Renal cortical epithelial cell (primary cell): ENCODE measurements around the gene RPL6. TPM values are rescaled to one million over a fixed set of nuclear protein-coding genes. Genes with fewer than 3 reads are reported as not detected.
A peak's percentile ranks its signal among the peaks of the same experiment; 100 is the strongest.
"Not testable (repeated sequence)": the region's sequence is repeated elsewhere in the genome, so short reads cannot be mapped to it uniquely, and the experiment has no call there.

Source experiments
- DNase-seq: peaks from one replicate; pipeline ENCODE4 v3.0.0-alpha.2; 2011; ENCODE audit warnings: low read depth
- total RNA-seq: library from RNA; depleted of rRNA; stranded (reverse); fragments of >200 nt; gene quantifications from 2 replicates; pipeline ENCODE4 v1.2.3, GENCODE V29; 2014

Gene RPL6
- total RNA-seq: 964 and 1,672 TPM in 2 replicates

DNA sequence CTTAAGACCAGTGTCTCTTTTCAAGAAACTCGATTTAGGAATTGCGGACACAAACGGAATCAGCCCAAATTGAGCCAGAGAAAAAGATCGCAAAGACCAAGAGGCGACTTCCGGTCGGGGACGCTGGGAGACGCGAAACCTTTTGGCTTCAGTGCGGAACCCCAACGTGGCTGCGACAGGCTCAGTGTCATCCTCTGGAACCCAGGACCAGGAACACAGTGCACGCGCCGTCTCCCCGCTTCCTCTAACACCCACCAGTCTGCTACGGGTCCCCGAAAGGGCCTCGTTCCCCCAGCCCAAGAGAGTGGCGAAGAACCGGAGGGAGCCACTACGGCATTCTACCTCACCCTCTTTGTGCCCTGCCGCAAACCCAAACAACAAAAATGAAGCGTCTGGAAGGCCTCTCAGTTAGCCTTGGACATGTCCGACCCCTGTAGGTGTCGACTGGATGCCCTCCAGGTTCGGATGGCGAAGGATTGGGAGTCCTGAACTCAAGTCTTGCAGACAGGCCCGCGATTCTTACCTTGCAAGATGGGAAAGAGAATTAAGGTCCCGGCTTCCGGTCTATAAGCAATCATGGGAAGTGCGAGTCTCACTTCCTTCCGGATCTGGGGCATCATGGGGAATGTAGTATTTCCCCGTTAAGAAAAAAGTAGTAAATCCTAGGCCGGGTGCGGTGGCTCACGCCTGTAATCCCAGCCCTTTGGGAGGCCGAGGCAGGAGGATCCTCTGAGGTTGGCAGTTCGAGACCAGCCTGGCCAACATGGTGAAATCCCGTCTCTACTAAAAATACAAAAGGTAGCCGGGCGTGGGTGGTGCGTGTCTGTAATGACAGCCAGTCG is at the start of gene RPL6:
Gene RPL6, minus strand, starts transcription at position 542 of the 842 bp plus-strand sequence. CDS start 949 bp downstream, outside the sequence.
- DNase-seq: peak; percentile 94

GRCh38 chr12:112458751-112459150 is 49.3 kb upstream of the RPL6 start:
- no peak for DNase-seq

- no peak for DNase-seq
These were observed 48.9 kb upstream of the RPL6 start for GRCh38 chr12:112458330-112458729.

- not testable (repeated sequence) for DNase-seq
These were observed 47.7 kb upstream of the RPL6 start for GRCh38 chr12:112457142-112457541.

- DNase-seq: no peak
These were observed 46.6 kb upstream of the RPL6 start for GRCh38 chr12:112456029-112456428.

DNA sequence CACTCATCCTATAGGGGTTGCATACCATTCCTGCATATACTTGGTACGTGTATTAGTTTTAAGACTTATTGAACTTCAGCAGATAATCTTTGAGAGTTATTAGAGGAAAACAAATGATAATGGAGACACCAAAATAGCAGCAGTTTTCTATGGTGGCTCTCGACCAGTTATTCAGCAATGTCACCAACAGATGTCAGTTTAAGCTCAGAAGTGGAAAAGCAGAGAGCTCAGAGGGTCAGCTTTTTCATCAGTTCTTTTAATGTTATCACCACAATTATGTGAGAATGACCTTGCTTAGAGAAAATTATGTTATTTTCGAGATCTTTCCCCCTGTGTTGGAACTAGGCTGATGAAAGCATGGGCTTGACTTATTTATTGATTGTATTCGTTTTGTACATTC is 41.3 kb upstream of the RPL6 start:
- DNase-seq: no peak

GRCh38 chr12:112448165-112448564 is 38.8 kb upstream of the RPL6 start:
- DNase-seq: not testable (repeated sequence)

- no peak for DNase-seq
These were observed 37.7 kb upstream of the RPL6 start for GRCh38 chr12:112447106-112447505.

- DNase-seq: no peak
These were observed 36.8 kb upstream of the RPL6 start for GRCh38 chr12:112446008-112446725.

DNA sequence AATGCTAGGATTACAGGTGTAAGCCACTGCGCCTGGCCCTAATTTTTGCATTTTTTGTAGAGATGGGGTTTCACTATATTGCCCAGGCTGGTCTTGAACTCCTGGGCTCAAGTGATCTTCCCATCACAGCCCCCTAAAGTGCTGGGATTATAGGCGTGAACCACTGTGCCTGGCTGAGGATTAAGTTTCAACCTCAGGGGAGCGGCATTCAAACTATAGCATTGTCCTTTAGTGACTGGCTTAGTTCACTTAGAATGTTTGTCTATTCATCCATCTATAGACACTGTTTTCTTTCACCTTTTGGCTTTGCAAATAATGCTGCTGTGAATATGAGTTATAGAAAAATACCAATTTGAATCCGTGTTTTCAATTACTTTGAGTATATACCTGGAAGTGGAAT is 34.5 kb upstream of the RPL6 start:
- DNase-seq: no peak

- not testable (repeated sequence) for DNase-seq
These were observed 31.2 kb upstream of the RPL6 start for GRCh38 chr12:112440653-112441052.

DNA sequence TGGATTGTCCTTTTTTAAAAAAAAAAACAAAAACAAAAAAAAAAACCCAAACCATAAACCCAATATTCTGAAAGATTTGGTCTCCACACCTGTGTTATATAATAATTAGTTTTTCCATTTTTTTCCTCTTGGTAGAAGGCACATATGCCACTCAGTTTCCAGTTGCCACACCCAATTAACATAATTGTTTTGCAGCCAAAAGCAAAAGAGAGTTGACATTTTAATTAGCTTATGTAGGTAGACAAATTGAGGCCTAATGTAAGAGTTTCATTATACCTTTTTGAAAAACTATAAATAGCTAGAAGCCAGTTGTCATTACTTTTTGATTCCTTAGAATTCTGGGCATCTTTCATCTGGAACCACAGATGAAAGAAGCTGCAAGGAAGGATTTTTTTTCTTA is 30.4 kb upstream of the RPL6 start:
- DNase-seq: no peak

DNA sequence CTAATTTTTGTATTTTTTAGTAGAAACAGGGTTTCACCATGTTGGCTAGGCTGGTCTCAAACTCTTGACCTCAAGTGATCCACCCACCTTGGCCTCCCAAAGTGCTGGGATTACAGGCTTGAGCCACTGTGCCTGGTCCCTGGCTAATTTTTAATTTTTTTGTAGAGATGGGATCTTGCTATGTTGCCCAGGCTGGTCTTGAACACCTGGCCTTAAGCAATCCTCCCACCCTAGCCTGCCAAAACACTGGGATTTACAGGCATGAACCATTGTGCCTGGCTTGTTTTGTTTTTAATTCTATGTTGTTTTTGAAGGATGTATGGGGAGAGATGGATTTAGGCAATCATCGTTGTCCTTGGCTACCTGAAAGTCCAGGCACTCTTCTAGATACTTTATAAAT is 29.2 kb upstream of the RPL6 start:
- not testable (repeated sequence) for DNase-seq

GRCh38 chr12:112433551-112433950 is 24.1 kb upstream of the RPL6 start:
- no peak for DNase-seq

GRCh38 chr12:112431965-112432364 is 22.6 kb upstream of the RPL6 start:
- no peak for DNase-seq

GRCh38 chr12:112430929-112431328 is 21.5 kb upstream of the RPL6 start:
- DNase-seq: no peak

DNA sequence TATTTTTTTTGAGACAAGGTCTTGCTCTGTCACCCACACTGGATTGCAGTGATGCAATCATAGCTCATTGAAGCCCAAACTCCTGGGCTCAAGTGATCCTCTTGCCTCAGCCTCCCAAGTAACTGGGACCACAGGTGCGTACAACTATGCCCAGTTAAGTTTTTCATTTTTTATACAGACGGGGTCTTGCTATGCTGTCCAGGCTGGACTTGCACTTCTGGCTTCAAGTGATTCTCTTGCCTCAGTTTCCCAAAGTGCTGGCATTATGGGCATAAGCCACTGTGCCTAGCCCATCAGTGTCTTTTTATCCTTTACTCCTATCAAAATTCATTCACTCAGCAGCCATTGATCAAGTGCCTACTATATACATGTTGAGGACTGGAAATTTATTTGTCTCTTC is 18.4 kb upstream of the RPL6 start:
- DNase-seq: no peak

DNA sequence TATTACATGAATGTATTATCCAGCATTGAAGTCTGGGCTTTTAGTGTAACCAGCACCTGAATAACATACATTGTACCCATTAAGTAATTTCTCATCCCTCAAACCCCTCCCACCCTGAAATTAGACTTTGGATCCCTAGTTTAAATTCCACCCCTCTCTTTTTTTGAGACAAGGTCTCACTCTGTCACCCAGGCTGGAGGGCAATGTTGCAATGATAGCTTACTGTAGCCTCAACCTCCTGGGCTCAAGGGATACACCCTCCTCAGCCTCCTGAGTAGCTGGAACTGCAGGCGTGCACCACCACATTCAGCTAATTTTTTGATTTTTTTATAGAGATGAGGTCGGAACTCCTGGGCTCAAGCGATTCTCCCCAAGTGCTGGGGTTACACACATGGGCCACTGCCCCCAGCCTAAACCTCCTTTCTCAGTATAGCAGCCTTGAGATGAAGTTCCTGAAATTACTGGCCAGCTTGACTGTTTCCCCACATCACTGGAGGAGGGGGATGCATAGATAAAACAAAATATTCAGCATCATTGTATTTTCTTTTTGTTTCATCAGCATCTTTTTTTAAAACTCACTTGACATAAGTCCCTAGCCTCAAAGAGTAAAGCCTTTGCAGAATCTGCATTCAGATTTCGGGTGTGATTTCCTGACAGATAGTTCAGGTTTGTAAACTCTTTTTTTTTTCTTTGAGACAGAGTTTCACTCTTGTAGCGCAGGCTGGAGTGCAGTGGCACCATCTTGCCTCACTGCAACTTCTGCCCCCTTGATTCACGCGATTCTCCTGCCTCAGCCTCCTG is 16.4 kb upstream of the RPL6 start:
- DNase-seq: no peak

GRCh38 chr12:112424126-112424525 is 14.7 kb upstream of the RPL6 start:
- DNase-seq: no peak

GRCh38 chr12:112422531-112422930 is 13.1 kb upstream of the RPL6 start:
- peak; percentile 12 for DNase-seq

DNA sequence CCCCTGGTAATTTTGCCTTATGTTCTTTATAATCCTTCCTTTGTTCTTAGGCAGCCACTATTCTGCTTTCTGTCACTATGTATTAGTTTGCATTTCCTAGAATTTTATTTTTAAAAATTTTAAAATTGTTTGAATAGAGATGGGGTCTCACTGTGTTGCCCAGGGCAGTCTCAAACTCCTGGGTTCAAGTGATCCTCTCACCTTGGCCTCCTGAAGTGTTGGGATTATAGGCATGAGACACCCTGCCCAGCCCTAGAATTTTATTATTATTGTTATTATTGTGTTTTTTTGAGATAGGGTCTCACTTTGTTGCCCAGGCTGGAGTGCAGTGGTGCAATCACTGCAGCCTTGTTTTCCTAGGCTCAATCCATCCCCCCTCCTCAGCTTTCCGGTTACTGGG is 12.0 kb upstream of the RPL6 start:
- no peak for DNase-seq

DNA sequence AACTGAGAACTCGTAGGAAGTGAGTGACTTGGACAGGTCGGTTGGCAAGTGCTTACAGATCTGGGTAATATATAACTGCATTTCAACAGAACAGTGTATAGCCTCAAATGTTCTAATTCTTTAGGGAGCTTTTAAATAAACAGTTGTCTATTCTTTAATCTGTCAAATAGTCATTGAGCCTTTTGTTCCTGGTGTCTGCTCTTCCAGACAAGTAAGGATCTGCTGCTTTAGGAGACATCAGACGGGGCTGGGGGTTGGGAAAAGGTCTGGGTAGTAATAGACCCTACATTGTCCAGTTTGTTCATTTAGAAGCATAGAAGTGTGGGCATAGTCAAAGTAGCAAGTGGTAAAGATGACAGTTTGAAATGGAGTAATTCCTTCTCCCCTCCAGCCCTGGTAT is 11.3 kb upstream of the RPL6 start:
- DNase-seq: peak; percentile 33
